DND-41 (cell line): ENCODE results near the gene TMX1.

Experiments
- EZH2 ChIP-seq: IDR thresholded peaks from 3 replicates; pipeline ENCODE4 v1.6.1; 2012; ENCODE audit warnings: borderline replicate concordance, low read depth, mild to moderate bottlenecking, moderate library complexity, low read length, inconsistent platforms; ENCODE audit not compliant: severe bottlenecking
- TF ChIP-seq, protein P1 (sequence below): IDR thresholded peaks from 2 replicates; pipeline ENCODE4 v1.5.1; 2012; ENCODE audit warnings: borderline replicate concordance, low read length, moderate library complexity, mild to moderate bottlenecking; ENCODE audit not compliant: poor library complexity, severe bottlenecking; ENCODE audit errors: extremely low read depth

GRCh38 chr14:51225751-51226150 is 14.3 kb upstream of the TMX1 start:
- TF ChIP-seq, protein P1, sequence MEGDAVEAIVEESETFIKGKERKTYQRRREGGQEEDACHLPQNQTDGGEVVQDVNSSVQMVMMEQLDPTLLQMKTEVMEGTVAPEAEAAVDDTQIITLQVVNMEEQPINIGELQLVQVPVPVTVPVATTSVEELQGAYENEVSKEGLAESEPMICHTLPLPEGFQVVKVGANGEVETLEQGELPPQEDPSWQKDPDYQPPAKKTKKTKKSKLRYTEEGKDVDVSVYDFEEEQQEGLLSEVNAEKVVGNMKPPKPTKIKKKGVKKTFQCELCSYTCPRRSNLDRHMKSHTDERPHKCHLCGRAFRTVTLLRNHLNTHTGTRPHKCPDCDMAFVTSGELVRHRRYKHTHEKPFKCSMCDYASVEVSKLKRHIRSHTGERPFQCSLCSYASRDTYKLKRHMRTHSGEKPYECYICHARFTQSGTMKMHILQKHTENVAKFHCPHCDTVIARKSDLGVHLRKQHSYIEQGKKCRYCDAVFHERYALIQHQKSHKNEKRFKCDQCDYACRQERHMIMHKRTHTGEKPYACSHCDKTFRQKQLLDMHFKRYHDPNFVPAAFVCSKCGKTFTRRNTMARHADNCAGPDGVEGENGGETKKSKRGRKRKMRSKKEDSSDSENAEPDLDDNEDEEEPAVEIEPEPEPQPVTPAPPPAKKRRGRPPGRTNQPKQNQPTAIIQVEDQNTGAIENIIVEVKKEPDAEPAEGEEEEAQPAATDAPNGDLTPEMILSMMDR, result no peak
- no peak for TF ChIP-seq EZH2
